Keratinocyte (primary cell): ENCODE data around the gene CC2D2B. TPM values are rescaled to one million over a fixed set of nuclear protein-coding genes. Genes with fewer than 3 reads are reported as not detected.

Source experiments
- DNase-seq: peaks from one replicate; pipeline ENCODE4 v3.0.0-alpha.2; 2011; ENCODE audit warnings: low read depth, missing footprints, low spot score
- FAIRE-seq: peaks from 2 replicates; lab custom pipeline; 2011; peaks lifted over from hg19 to GRCh38; lab: Jason Lieb, UNC
- H2AFZ ChIP-seq: 2 replicates; pipeline ENCODE4 v1.6.0; 2012; ENCODE audit warnings: low read length, control low read depth, inconsistent platforms; ENCODE audit not compliant: control insufficient read depth
- H3K27ac ChIP-seq: 2 replicates; pipeline ENCODE4 v1.5.1; 2011; ENCODE audit warnings: low read length; ENCODE audit not compliant: control insufficient read depth, insufficient read depth
- H3K27me3 ChIP-seq: 3 replicates; pipeline ENCODE4 v1.6.0; 2011; ENCODE audit warnings: low read length; ENCODE audit not compliant: control insufficient read depth, insufficient read depth; ENCODE audit errors: extremely low read depth
- H3K36me3 ChIP-seq, 2 experiments: 2 replicates in 1 of 2; 3 replicates in 1 of 2; pipeline ENCODE4 v1.5.1; 2011; ENCODE audit warnings: low read length in 2 of 2, mild to moderate bottlenecking in 1 of 2; ENCODE audit not compliant: control insufficient read depth in 2 of 2, insufficient read depth in 2 of 2; ENCODE audit errors: extremely low read depth in 1 of 2
- H3K4me1 ChIP-seq: 3 replicates; pipeline ENCODE4 v1.5.1; 2011; ENCODE audit warnings: low read length; ENCODE audit not compliant: control insufficient read depth, insufficient read depth; ENCODE audit errors: extremely low read depth
- H3K4me2 ChIP-seq: 3 replicates; pipeline ENCODE4 v1.6.0; 2011; ENCODE audit warnings: low read depth, low read length; ENCODE audit not compliant: control insufficient read depth, insufficient read depth; ENCODE audit errors: extremely low read depth
- H3K4me3 ChIP-seq, 3 experiments: fragments of 200-600 bp in 1 of 3; sonication (generic) in 1 of 3; 2 replicates in 2 of 3; 3 replicates in 1 of 3; pipeline ENCODE4 v1.5.1; 2011 to 2016; ENCODE audit warnings: low read length in 3 of 3, mild to moderate bottlenecking in 3 of 3, control low read depth in 2 of 3, inconsistent platforms in 1 of 3, low read depth in 1 of 3, mixed read lengths in 1 of 3, mixed run types in 1 of 3, moderate library complexity in 1 of 3; ENCODE audit not compliant: control insufficient read depth in 2 of 3, insufficient read depth in 2 of 3; ENCODE audit errors: extremely low read depth in 1 of 3
- H3K79me2 ChIP-seq: 2 replicates; pipeline ENCODE4 v1.6.0; 2012; ENCODE audit warnings: low read length; ENCODE audit not compliant: control insufficient read depth, insufficient read depth
- H3K9ac ChIP-seq: 3 replicates; pipeline ENCODE4 v1.6.0; 2011; ENCODE audit warnings: low read length; ENCODE audit not compliant: control insufficient read depth, insufficient read depth; ENCODE audit errors: extremely low read depth
- H3K9me1 ChIP-seq: 3 replicates; pipeline ENCODE4 v1.6.0; 2011; ENCODE audit warnings: low read length; ENCODE audit not compliant: control insufficient read depth, insufficient read depth; ENCODE audit errors: extremely low read depth
- H3K9me3 ChIP-seq: 2 replicates; pipeline ENCODE4 v1.5.1; 2012; ENCODE audit warnings: low read depth, low read length; ENCODE audit not compliant: control insufficient read depth
- H4K20me1 ChIP-seq: 3 replicates; pipeline ENCODE4 v1.6.0; 2011; ENCODE audit warnings: low read length; ENCODE audit not compliant: control insufficient read depth, insufficient read depth; ENCODE audit errors: extremely low read depth
- CTCF ChIP-seq, 3 experiments: IDR thresholded peaks in 1 of 3; conservative IDR thresholded peaks in 1 of 3; optimal IDR thresholded peaks in 1 of 3; 2 replicates in 2 of 3; 3 replicates in 1 of 3; pipeline versions ENCODE3 to v1.5.1; 2011; ENCODE audit warnings: low read length in 3 of 3, mild to moderate bottlenecking in 3 of 3, moderate library complexity in 2 of 3, control low read depth in 1 of 3, inconsistent platforms in 1 of 3; ENCODE audit not compliant: insufficient read depth in 2 of 3; ENCODE audit errors: extremely low read depth in 1 of 3
- EZH2 ChIP-seq: IDR thresholded peaks from one replicate; pipeline ENCODE4 v1.6.1; 2012; ENCODE audit warnings: inconsistent platforms, mild to moderate bottlenecking, low read length, moderate library complexity
- dilution Hi-C: fragments of 300-500 bp; cut with MboI; formaldehyde crosslinking; loops from one replicate; pipeline ENCODE4 v1.7.0; 2020; ENCODE audit warnings: low sequenced_read_pairs; ENCODE audit not compliant: extremely low pct_ligation_motif_present
- polyA plus RNA-seq, 5 experiments: library from polyadenylated mRNA; depleted of rRNA in 3 of 5; stranded (reverse) in 3 of 5; stranded (forward) in 1 of 5; unstranded in 1 of 5; fragments of >200 nt; gene quantifications; 1 replicate in 1 of 5; 2 replicates in 3 of 5; 3 replicates in 1 of 5; pipeline versions ENCODE4 v1.2.1 to v1.2.3, GENCODE V29; 2011 to 2012; ENCODE audit warnings: missing spikeins in 2 of 5, low read depth in 1 of 5, low replicate concordance in 1 of 5

Gene CC2D2B
- polyA plus RNA-seq, 1 donor (not counting 4 experiments of a cell fraction or from before 2014, with no cell fraction given) = 0.10 TPM

GRCh38 chr10:95880704-95881103 lies 27.1 kb upstream of the CC2D2B start:
- no peaks in the 10 kb centered on the region for H3K4me1 ChIP-seq
- H3K79me2 ChIP-seq = no peaks in the 10 kb centered on the region
- no peaks in the 10 kb centered on the region for H4K20me1 ChIP-seq
- FAIRE-seq (no peak), DNase-seq (no peak)
- TF ChIP-seq CTCF (optimal IDR thresholded peaks at IDR 0.05 in 1 of 3, IDR thresholded peaks at IDR 0.05 in 1 of 3, conservative IDR thresholded peaks at IDR 0.05 in 1 of 3; ENCODE audit: extremely low read depth in 1 of 3, insufficient read depth in 2 of 3, low read length in 3 of 3) = no peak
- TF ChIP-seq EZH2 = no peak
- no peak overlapping the region for H3K4me3 ChIP-seq
- no peaks in the 10 kb centered on the region for H3K9me3 ChIP-seq
- no peak overlapping the region for H3K4me2 ChIP-seq
- dilution Hi-C loops = no loop called here
- no peaks in the 10 kb centered on the region for H3K36me3 ChIP-seq
- no peaks in the 10 kb centered on the region for H3K27me3 ChIP-seq
- H3K27ac ChIP-seq = no peak overlapping the region
- no peak overlapping the region for H3K9ac ChIP-seq
- no peaks in the 10 kb centered on the region for H3K9me1 ChIP-seq
- no peak overlapping the region for H2AFZ ChIP-seq

GRCh38 chr10:95881316-95881715 lies 26.5 kb upstream of the CC2D2B start:
- H3K9me3 ChIP-seq = no peaks in the 10 kb centered on the region
- no peaks in the 10 kb centered on the region for H3K79me2 ChIP-seq
- H3K9ac ChIP-seq = no peak overlapping the region
- FAIRE-seq = no peak
- H3K36me3 ChIP-seq = no peaks in the 10 kb centered on the region
- no peaks in the 10 kb centered on the region for H4K20me1 ChIP-seq
- H3K4me1 ChIP-seq = no peaks in the 10 kb centered on the region
- H3K27me3 ChIP-seq = no peaks in the 10 kb centered on the region
- no peak overlapping the region for H2AFZ ChIP-seq
- no peak for DNase-seq
- TF ChIP-seq EZH2 (no peak), CTCF (optimal IDR thresholded peaks at IDR 0.05 in 1 of 3, IDR thresholded peaks at IDR 0.05 in 1 of 3, conservative IDR thresholded peaks at IDR 0.05 in 1 of 3; ENCODE audit: extremely low read depth in 1 of 3, insufficient read depth in 2 of 3, low read length in 3 of 3) (no peak)
- no peak overlapping the region for H3K4me2 ChIP-seq
- no peak overlapping the region for H3K4me3 ChIP-seq
- dilution Hi-C loops = no loop called here
- no peak overlapping the region for H3K27ac ChIP-seq
- H3K9me1 ChIP-seq = no peaks in the 10 kb centered on the region
